ENCODE measurements around the gene LAMTOR5.
"Not testable (repeated sequence)": the region's sequence is repeated elsewhere in the genome, so short reads cannot be mapped to it uniquely, and the experiment has no call there.

LAMTOR5 gene

DNA sequence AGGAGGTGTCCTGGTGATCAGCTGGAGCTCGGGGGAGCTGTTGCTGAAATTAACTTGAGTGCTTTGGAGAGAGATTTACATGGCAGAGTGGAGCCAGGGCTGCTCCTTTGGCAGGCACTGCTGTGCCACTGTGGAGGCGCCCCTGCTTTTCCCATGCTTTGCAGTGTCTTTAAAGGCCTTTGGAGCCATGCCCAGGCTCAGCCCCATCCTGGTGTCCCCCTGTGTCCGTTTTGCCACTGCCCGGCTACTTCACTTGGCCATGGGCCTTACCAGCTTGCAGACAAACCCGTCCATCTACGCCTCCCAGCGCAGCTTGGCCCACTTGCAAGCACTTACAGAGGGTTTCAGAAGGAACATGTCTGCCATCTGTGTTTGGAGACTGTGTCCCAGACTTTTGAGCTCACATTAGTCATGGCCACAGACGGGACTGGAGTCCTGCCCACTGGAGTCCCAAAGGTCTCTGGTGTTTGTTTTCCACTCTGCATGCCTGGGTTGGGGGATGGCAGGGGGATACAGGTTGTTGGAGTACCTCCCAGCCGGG, 18.2 kb upstream of the LAMTOR5 start:
- DNase-seq = no peak

DNA sequence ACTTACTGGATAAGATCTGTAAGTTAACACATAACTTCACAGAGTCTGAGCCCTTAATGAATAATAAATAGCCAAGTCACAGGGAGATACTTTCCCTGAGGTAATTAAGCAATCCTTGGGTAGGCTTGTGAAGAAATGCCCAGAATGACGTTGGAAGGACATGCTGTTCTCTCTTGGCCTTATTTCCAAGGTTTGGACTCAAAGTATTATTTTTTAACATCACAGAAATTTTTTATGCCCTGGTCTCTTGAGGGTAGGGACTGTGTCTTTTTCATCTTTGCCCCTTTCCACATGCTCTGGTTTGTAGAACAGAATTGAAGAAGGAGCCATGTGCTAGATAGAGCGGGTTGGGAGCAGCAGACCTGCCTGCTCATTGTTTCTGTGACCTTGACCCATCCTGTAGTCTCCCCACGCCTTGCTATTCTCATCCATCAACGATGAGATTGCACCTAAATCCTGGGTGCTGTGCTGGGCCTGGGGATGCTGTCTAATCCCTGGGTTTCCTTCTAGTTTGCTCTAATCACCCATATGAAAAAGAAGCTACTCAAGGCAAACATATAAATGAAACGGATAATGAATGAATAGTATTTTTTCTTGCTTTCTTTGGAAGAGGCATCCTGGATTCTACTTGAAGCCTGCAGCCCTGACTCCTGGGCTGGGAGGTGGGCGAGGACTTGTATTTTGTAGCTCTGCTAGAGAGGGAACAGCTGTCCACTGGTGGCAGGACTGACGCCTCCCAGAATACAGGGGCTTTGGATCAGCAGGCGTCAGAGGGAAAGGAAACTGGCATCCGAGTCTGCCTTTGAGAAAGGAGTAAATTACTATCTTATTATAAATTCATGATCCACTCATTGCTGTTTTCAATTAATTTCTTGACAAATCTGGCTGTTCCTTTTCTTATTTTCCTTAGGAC, 17.5 kb upstream of the LAMTOR5 start:
- no peak for DNase-seq

GRCh38 chr1:110420874-110421793, 13.6 kb upstream of the LAMTOR5 start:
- DNase-seq = no peak

- no peak for DNase-seq
These were observed 12.6 kb upstream of the LAMTOR5 start for GRCh38 chr1:110420023-110420662.

GRCh38 chr1:110418729-110419128, 11.2 kb upstream of the LAMTOR5 start:
- DNase-seq = no peak

- DNase-seq = not testable (repeated sequence)
These were observed 5.6 kb upstream of the LAMTOR5 start for GRCh38 chr1:110413045-110413444.

DNA sequence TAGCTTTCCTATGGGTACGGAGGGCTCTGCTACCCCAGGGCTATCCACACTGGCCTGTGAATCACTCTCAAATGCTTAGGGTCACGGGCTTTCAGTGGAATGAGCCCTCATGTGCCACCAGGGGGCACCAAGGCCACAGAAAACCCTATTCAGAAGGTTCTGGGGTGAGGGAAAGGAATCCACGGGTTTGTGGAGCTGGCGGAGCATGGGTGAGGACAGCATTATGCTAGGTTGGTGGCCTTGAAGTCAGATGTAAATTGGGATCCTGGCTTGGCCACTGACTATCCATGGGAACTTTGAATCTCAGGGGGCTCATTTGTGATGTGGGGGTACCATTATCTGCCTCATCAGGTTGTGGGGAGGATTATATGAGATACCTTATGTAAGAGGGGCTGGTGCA, 5.1 kb upstream of the LAMTOR5 start:
- peak; percentile 80 for DNase-seq

- DNase-seq = peak; percentile 42
These were observed 3.8 kb upstream of the LAMTOR5 start for GRCh38 chr1:110411173-110411735.

GRCh38 chr1:110409316-110409715, 1.8 kb upstream of the LAMTOR5 start:
- DNase-seq = no peak

- peak; percentile 44 for DNase-seq
These were observed 994 bp upstream of the LAMTOR5 start for GRCh38 chr1:110408488-110408887.

GRCh38 chr1:110406407-110406806, 1.1 kb downstream of the LAMTOR5 start:
- peak; percentile 51 for DNase-seq

- DNase-seq = no peak
These were observed 3.1 kb downstream of the LAMTOR5 start for GRCh38 chr1:110404401-110404800.

DNA sequence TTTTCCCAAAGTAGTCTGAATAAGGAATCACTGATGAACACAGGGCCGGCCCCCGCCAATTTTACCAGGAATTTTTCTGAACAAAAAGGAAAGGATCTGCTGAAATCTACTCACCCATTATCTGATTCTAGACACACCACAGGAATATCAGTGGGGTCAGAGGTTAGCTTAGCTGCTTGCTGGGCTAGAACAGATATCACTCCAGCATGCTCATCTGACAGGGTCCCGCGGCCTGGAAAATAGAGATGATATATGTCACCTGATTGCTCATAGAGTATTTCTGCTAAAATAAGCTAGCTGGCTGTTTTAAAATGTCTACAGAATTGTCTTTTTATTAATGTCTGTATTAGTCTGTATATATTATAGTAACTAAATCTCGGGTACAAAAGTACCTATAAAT, 3.7 kb downstream of the LAMTOR5 start:
- DNase-seq = no peak

DNA sequence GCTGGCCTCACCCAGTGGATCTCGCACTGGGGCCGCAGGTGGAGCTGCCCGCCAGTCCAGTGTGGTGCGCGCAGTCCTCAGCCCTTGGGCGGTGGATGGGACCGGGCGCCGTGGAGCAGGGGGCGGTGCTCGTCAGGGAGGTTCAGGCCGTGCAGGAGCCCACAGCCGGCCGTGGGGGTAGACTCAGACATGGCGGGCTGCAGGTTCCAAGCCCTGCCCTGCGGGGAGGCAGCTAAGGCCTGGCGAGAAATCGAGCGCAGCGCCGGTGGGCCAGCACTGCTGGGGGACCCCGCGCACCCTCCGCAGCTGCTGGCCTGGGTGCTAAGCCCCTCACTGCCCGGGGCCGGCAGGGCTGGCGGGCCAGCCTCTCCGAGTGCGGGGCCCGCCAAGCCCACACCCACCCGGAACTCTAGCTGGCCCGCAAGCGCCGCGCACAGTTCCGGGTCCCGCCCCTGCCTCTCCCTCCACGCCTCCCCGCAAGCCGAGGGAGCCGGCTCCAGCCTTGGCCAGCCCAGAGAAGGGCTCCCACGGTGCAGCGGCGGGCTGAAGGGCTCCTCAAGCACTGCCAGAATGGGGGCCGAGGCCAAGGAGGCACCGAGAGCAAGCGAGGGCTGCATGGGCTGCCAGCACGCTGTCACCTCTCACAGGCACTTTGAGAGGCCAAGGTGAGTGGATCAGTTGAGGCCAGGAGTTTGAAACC, 11.1 kb downstream of the LAMTOR5 start:
- DNase-seq = not testable (repeated sequence)

- no peak for DNase-seq
These were observed 13.0 kb downstream of the LAMTOR5 start for GRCh38 chr1:110394493-110394820.

- no peak for DNase-seq
These were observed 13.6 kb downstream of the LAMTOR5 start for GRCh38 chr1:110393691-110394492.

DNA sequence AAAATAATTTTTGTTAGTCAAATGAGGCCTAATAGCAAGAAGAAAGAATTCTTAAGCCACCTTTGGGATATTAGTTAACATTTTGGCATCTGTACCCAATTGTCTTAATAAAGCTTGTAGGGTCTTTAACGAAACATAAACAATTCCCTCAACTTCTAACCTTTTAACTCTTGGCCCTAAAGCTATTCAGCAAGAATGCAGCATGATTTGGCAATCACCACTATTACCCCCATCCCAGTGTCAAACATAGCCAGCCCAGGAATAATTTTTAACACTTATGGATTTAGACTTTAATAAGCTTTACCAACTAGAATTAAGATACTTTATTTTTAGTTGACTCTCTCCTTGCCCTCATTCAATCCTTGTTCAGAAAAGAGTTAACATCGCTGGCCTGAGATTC, 14.2 kb downstream of the LAMTOR5 start:
- no peak for DNase-seq

GRCh38 chr1:110390692-110391245, 16.7 kb downstream of the LAMTOR5 start, which contains the start of gene SLC16A4:
SLC16A4 (minus strand) TSS chr1:110391026; CDS start chr1:110389323, 1,703 bp downstream.
- no peak for DNase-seq

- no peak for DNase-seq
These were observed 17.4 kb downstream of the LAMTOR5 start for GRCh38 chr1:110390096-110390495.

DNA sequence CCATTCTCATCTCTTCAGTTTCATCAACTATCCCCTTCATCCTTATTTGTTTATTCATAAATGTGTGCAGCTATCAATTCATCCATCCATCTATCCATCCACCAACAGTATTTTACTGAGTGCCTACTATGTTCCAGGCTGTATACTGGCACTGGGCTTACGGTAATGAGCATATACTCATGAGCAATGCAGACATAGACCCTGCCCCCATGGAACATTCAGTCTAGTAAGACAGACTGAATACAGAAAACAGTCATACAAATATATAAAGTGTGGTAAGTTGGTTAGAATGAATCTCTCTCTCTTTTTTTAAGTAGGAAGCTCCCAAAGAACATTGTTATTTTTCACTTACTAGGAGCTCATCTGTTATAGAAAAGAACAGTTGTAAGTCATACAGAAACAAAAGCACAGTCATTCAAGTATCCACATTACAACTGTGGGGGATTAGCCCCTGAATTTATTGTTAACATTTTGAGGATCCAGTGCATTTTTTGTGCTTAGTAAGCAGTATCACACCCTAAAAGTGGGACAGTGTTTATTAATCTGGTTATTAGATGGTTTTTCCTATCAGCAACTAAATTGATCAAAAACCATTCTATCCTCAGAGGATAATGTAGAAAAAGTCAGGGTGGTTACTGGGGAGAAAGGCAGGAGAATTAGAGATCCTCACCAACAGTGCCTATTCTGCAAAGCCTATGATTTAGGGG, 20.3 kb downstream of the LAMTOR5 start:
- no peak for DNase-seq
